Endothelial cell of umbilical vein (primary cell): Measurements from ENCODE around the gene DCAF4. TPM values are rescaled to one million over a fixed set of nuclear protein-coding genes. Genes with fewer than 3 reads are reported as not detected.

Experiments
- BruUV-seq: library from RNA; stranded (reverse); fragments of 400-500 nt; replicated peaks from 2 replicates; lab custom pipeline; 2021; lab: Mats Ljungman, UMichigan
- CTCF ChIA-PET: fragments of 300-600, 350-600 bp; sonication (Branson Sonifier 250); formaldehyde crosslinking; loops from one replicate; lab custom pipeline; 2021; ENCODE audit warnings: antibody characterized with exemption, inconsistent platforms; lab: Charles Lee
- POLR2A ChIA-PET: fragments of 300-600, 350-600 bp; sonication (Branson Sonifier 250); formaldehyde crosslinking; loops from one replicate; lab custom pipeline; 2021; ENCODE audit warnings: antibody characterized with exemption, inconsistent platforms; lab: Charles Lee
- DNase-seq: peaks from one replicate; pipeline ENCODE4 v3.0.0-alpha.2; 2011; ENCODE audit warnings: low read depth, low spot score
- FAIRE-seq: peaks from 2 replicates; lab custom pipeline; 2011; peaks lifted over from hg19 to GRCh38; lab: Jason Lieb, UNC
- H2AFZ ChIP-seq: 2 replicates; pipeline ENCODE4 v1.6.0; 2012; ENCODE audit warnings: low read depth, low read length, control low read depth, inconsistent platforms
- H3K27ac ChIP-seq: 2 replicates; pipeline ENCODE4 v1.5.1; 2011; ENCODE audit warnings: low read depth, mild to moderate bottlenecking, control low read depth, low read length, moderate library complexity; ENCODE audit not compliant: insufficient read depth
- H3K27me3 ChIP-seq, 2 experiments: 2 replicates each; pipeline versions ENCODE4 v1.6.0 to v1.6.1; 2011; ENCODE audit warnings: low read length in 2 of 2, mixed read lengths in 1 of 2; ENCODE audit not compliant: control insufficient read depth in 2 of 2, insufficient read depth in 2 of 2
- H3K36me3 ChIP-seq, 2 experiments: 2 replicates in 1 of 2; 3 replicates in 1 of 2; pipeline ENCODE4 v1.5.1; 2011; ENCODE audit warnings: low read length in 2 of 2, mild to moderate bottlenecking in 1 of 2, moderate library complexity in 1 of 2; ENCODE audit not compliant: control insufficient read depth in 2 of 2, insufficient read depth in 2 of 2; ENCODE audit errors: extremely low read depth in 1 of 2
- H3K4me1 ChIP-seq: 3 replicates; pipeline ENCODE4 v1.5.1; 2011; ENCODE audit warnings: mild to moderate bottlenecking, low read length; ENCODE audit not compliant: control insufficient read depth, insufficient read depth; ENCODE audit errors: extremely low read depth
- H3K4me2 ChIP-seq: 2 replicates; pipeline ENCODE4 v1.6.1; 2011; ENCODE audit warnings: low read length, control low read depth, mixed read lengths; ENCODE audit not compliant: insufficient read depth
- H3K4me3 ChIP-seq, 3 experiments: fragments of 200-600 bp in 1 of 3; sonication (generic), shearing (Covaris generic) in 1 of 3; replicated peaks in 1 of 3; 2 replicates each; pipeline ENCODE4 v1.5.1; 2011 to 2016; ENCODE audit warnings: control low read depth in 3 of 3, low read length in 3 of 3, mild to moderate bottlenecking in 2 of 3, inconsistent platforms in 1 of 3, low read depth in 1 of 3, moderate library complexity in 1 of 3; ENCODE audit not compliant: insufficient read depth in 1 of 3
- H3K79me2 ChIP-seq: 2 replicates; pipeline ENCODE4 v1.6.0; 2012; ENCODE audit warnings: low read length, inconsistent platforms; ENCODE audit not compliant: control insufficient read depth, insufficient read depth
- H3K9ac ChIP-seq: replicated peaks from 2 replicates; pipeline ENCODE3; 2011; ENCODE audit warnings: low read length, control low read depth; ENCODE audit not compliant: insufficient read depth; ENCODE audit errors: extremely low read depth
- H3K9me1 ChIP-seq: replicated peaks from 3 replicates; pipeline ENCODE4 v1.6.0; 2011; ENCODE audit warnings: mild to moderate bottlenecking, low read length; ENCODE audit not compliant: control insufficient read depth, insufficient read depth; ENCODE audit errors: extremely low read depth
- H3K9me3 ChIP-seq: replicated peaks from 2 replicates; pipeline ENCODE4 v1.5.1; 2012; ENCODE audit warnings: low read length, inconsistent platforms; ENCODE audit not compliant: control insufficient read depth, insufficient read depth
- H4K20me1 ChIP-seq: replicated peaks from 2 replicates; pipeline ENCODE3; 2011; ENCODE audit warnings: mild to moderate bottlenecking, low read length; ENCODE audit not compliant: control insufficient read depth, insufficient read depth; ENCODE audit errors: extremely low read depth
- CTCF ChIP-seq, 2 donors: IDR thresholded peaks; 1 replicate in 1 of 2; 2 replicates in 1 of 2; pipeline ENCODE4 v1.5.1; 2011; ENCODE audit warnings: low read length in 2 of 2, mild to moderate bottlenecking in 2 of 2, moderate library complexity in 2 of 2, control low read depth in 1 of 2, inconsistent platforms in 1 of 2, low read depth in 1 of 2; ENCODE audit not compliant: insufficient read depth in 1 of 2; ENCODE audit errors: extremely low read depth in 1 of 2
- EZH2 ChIP-seq: IDR thresholded peaks from 2 replicates; pipeline ENCODE4 v1.6.1; 2012; ENCODE audit warnings: borderline replicate concordance, low read depth, mild to moderate bottlenecking, moderate library complexity, low read length, inconsistent platforms; ENCODE audit not compliant: severe bottlenecking
- FOS ChIP-seq: IDR thresholded peaks from 2 replicates; pipeline ENCODE4 v1.6.1; 2011; ENCODE audit warnings: mild to moderate bottlenecking, low read length, moderate library complexity, borderline replicate concordance; ENCODE audit not compliant: insufficient read depth
- GATA2 ChIP-seq: IDR thresholded peaks from 2 replicates; pipeline ENCODE4 v1.7.0; 2011; ENCODE audit warnings: low read depth, mild to moderate bottlenecking, moderate library complexity, mixed read lengths, low read length; ENCODE audit not compliant: insufficient read length, insufficient read depth
- JUN ChIP-seq: IDR thresholded peaks from 2 replicates; pipeline ENCODE4 v1.6.1; 2011; ENCODE audit warnings: borderline replicate concordance, low read depth; ENCODE audit not compliant: insufficient read length, insufficient read depth
- MAX ChIP-seq: IDR thresholded peaks from 2 replicates; pipeline ENCODE4 v1.6.1; 2011; ENCODE audit not compliant: insufficient read depth, insufficient read length
- MYC ChIP-seq: IDR thresholded peaks from one replicate; pipeline ENCODE4 v1.6.1; 2011; ENCODE audit warnings: mild to moderate bottlenecking, low read depth, low read length
- POLR2A ChIP-seq: IDR thresholded peaks from 2 replicates; pipeline ENCODE4 v1.6.1; 2012; ENCODE audit warnings: low read depth, mild to moderate bottlenecking, control low read depth, low read length
- POLR2AphosphoS5 ChIP-seq: IDR thresholded peaks from 2 replicates; pipeline ENCODE4 v1.6.1; 2012; ENCODE audit warnings: low read depth, mild to moderate bottlenecking, control low read depth, low read length, moderate library complexity; ENCODE audit not compliant: insufficient read depth
- dilution Hi-C: fragments of 300-500 bp; cut with MboI; formaldehyde crosslinking; loops from one replicate; pipeline ENCODE4 v1.15.0; 2019; ENCODE audit warnings: low sequenced_read_pairs; ENCODE audit not compliant: extremely low pct_ligation_motif_present
- intact Hi-C: fragments of 100-400 bp; cut with micrococcal nuclease; formaldehyde crosslinking; loops from one replicate; pipeline ENCODE4 v1.10.0; 2022
- polyA plus RNA-seq, 4 experiments: library from polyadenylated mRNA; depleted of rRNA in 3 of 4; stranded (reverse) in 3 of 4; unstranded in 1 of 4; fragments of >200 nt; gene quantifications; 2 replicates each; pipeline versions ENCODE4 v1.2.1 to v1.2.3, GENCODE V29; 2011 to 2012; ENCODE audit warnings: missing spikeins in 1 of 4
- total RNA-seq: library from RNA; stranded (reverse); gene quantifications from 2 replicates; pipeline ENCODE4 v1.2.3, GENCODE V29; 2021

The DCAF4 gene
- total and polyA plus RNA-seq, 2 donors (not counting 3 experiments of a cell fraction or from before 2014, with no cell fraction given): 8.6 to 15.8 TPM

- Histone ChIP-seq H3K4me1 (no peaks in the 10 kb centered on the region), H4K20me1 (no peaks in the 10 kb centered on the region), H3K27ac (no peak overlapping the region), H3K36me3 (no peaks in the 10 kb centered on the region), H3K79me2 (no peaks in the 10 kb centered on the region), H3K4me3 (no peak overlapping the region), H3K9me3 (no peaks in the 10 kb centered on the region), H3K9me1 (no peaks in the 10 kb centered on the region), H3K9ac (no peak overlapping the region), H2AFZ (no peak overlapping the region), H3K4me2 (no peak overlapping the region), H3K27me3 (no peaks in the 10 kb centered on the region)
- no peak for DNase-seq
- intact Hi-C loops (no loop called here), dilution Hi-C loops (no loop called here)
- TF ChIP-seq EZH2 (no peak), POLR2A (no peak), MYC (no peak), JUN (no peak)
- no TSS peak for BruUV-seq
- ChIA-PET POLR2A (no interaction called here), CTCF (interaction anchor here (2.4 to 5.0 kb wide), 4 partner anchors 13 to 397 kb away, joined by 17 to 377 read pairs (median 49); partner anchors contain the start of gene DPF3)
- FAIRE-seq: no peak
Observed at GRCh38 chr14:72906316-72906715, 19.9 kb upstream of the DCAF4 start.

- H3K27me3 ChIP-seq: no peaks in the 10 kb centered on the region
- DNase-seq (no peak), FAIRE-seq (no peak)
- H2AFZ ChIP-seq: no peak overlapping the region
- ChIA-PET CTCF (interaction anchor here (1.3 to 5.0 kb wide), 3 partner anchors 352 to 393 kb away, joined by 3 to 377 read pairs (median 40); no protein-coding TSS in a partner anchor), POLR2A (no interaction called here)
- H3K79me2 ChIP-seq: no peaks in the 10 kb centered on the region
- H3K4me3 ChIP-seq: no peak overlapping the region
- no peaks in the 10 kb centered on the region for H3K4me1 ChIP-seq
- dilution Hi-C loops: no loop called here
- H3K9me3 ChIP-seq: no peaks in the 10 kb centered on the region
- H3K4me2 ChIP-seq: no peak overlapping the region
- H3K27ac ChIP-seq: no peak overlapping the region
- no TSS peak for BruUV-seq
- H3K9me1 ChIP-seq: no peaks in the 10 kb centered on the region
- TF ChIP-seq POLR2AphosphoS5: no peak
- TF ChIP-seq JUN: no peak
- no peak for TF ChIP-seq MAX
- no peak for TF ChIP-seq MYC
- TF ChIP-seq EZH2: no peak
- TF ChIP-seq GATA2: no peak
- no peak for TF ChIP-seq CTCF (IDR thresholded peaks at IDR 0.05; ENCODE audit: extremely low read depth in 1 of 2, insufficient read depth in 1 of 2, low read depth in 1 of 2, low read length in 2 of 2)
- no peak for TF ChIP-seq POLR2A
- TF ChIP-seq FOS: no peak
- H4K20me1 ChIP-seq: no peaks in the 10 kb centered on the region
- H3K36me3 ChIP-seq: no peaks in the 10 kb centered on the region
- no peak overlapping the region for H3K9ac ChIP-seq
- intact Hi-C loops: no loop called here
Observed at GRCh38 chr14:72906879-72907278, 19.4 kb upstream of the DCAF4 start.
